Activated naive CD4-positive, alpha-beta T cell (primary cell): Measurements from ENCODE around the gene NKAIN1.
"Not testable (repeated sequence)": the region's sequence is repeated elsewhere in the genome, so short reads cannot be mapped to it uniquely, and the experiment has no call there.

ENCODE experiments used
- DNase-seq, 4 experiments: peaks; one replicate each; lab custom pipeline; 2025; lab: John Stamatoyannopoulos, UW

The NKAIN1 gene

DNA sequence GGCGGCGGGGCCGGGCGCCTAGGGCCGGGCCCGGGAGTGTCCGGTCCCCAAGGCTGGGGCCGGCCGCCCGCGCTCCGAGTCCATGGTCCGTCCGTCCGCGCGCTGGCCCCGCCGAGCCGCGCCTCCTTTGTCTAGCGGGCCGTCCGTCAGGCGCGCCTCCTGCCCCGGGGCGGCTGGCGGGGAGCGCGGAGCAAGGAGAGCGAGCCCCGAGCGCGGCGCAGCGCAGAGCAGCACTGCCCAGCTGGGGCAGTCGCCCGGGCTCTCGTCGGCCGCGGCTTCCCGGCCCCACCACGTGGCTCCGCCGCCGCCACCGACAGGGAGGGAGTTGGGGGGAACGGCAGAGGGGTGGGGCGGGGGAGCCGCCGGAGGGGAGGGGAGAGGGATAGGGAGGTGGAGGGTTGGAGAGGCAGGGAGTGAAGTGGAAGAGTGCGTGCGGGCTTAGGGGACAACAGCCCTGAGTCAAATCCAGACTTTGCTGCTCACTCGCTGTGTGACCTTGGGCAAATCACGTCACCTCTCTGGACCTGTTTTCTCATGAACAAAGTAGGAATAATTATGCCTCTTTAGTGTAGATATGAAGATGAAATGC lies at the start of gene NKAIN1:
NKAIN1 (minus strand) TSS at position 235 of the 589 bp plus-strand sequence. CDS start 340 bp downstream, outside the sequence.
- no peak for DNase-seq

DNA sequence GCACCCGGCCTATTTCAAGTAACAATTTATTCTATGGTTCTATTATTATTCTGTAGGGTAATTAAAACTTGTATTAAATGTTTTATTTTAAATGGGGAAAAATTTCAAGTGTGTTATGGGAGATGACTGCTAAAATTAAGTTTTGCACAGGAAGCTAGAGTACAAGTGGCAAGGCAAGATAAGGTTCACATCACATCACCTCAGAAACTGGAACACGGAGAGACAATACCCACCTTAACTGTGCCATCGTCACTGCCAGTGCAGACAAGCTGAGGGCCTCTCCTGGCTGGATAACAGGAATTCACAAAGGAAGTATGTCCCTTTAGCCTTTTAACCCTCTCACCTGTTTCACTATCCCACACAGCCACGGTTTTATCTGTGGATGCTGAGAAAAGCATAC lies 49.3 kb upstream of the NKAIN1 start:
- DNase-seq = no peak

- not testable (repeated sequence) for DNase-seq
Observed at GRCh38 chr1:31287791-31288190, 48.1 kb upstream of the NKAIN1 start.

DNA sequence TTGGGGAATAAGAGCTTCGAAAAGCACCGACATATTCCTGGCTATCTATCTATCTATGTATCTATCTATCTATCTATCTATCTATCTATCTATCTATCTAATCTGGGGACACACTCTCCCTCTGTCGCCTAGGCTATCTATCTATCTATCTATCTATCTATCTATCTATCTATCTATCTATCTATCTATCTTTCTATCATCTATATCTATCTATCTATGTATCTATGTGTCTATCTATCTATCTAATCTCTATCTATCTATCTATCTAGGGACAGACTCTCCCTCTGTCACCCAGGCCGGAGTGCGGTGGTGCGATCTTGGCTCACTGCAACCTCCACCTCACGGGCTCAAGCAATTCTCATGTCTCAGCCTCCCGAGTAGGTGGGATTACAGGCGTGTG lies 42.7 kb upstream of the NKAIN1 start:
- not testable (repeated sequence) for DNase-seq

DNA sequence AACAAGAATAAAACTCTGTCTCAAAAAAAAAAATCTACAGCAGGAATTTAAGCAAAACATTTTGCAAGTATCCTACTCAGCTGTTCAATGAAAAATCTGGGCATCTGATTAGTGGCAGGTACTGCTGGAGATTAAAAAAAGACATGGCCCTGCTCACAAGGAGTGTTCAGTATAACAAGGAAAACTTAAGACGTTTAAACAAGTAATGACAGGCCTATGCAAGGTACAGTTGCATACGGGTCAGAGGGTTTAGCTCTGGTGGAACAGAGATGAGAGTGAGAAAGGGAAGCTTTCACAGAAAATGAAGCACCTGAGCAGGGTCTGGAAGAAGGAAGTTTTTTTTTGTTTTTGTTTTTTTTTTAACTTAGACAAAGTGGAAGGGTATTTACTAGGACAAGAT lies 33.9 kb upstream of the NKAIN1 start:
- no peak for DNase-seq

- DNase-seq = no peak
Observed at GRCh38 chr1:31272369-31272768, 32.7 kb upstream of the NKAIN1 start.

GRCh38 chr1:31266547-31266946 lies 26.9 kb upstream of the NKAIN1 start:
- no peak for DNase-seq

DNA sequence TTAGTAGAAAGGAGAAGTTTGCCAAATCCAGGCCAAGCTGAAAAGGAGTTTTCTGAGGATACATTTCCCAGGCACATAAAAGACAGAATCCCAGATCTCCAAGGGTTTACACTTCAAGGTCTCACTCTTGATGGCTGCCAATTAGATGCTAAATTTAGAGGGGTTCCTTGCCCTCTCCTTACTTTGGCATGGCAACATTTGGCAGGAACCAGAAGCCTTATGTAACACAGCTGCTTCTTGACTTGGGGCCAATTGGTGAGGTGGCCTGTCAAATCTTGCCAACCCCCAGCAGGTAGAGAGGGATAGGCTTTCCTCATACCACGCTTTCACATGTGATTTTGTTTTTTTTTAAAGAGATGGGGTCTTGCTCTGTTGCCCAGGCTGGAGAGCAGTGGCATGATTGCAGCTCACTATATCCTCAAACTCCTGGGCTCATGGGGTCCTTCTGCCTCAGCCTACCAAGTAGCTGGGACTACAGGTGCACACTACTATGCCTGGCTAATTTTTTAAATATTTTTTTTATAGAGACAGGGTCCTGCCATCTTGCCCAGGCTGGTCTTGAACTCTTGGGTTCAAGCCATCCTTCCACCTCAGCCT lies 25.2 kb upstream of the NKAIN1 start:
- DNase-seq = no peak

GRCh38 chr1:31263408-31263807 lies 23.7 kb upstream of the NKAIN1 start:
- no peak for DNase-seq

GRCh38 chr1:31262393-31262792 lies 22.7 kb upstream of the NKAIN1 start:
- DNase-seq = not testable (repeated sequence)

DNA sequence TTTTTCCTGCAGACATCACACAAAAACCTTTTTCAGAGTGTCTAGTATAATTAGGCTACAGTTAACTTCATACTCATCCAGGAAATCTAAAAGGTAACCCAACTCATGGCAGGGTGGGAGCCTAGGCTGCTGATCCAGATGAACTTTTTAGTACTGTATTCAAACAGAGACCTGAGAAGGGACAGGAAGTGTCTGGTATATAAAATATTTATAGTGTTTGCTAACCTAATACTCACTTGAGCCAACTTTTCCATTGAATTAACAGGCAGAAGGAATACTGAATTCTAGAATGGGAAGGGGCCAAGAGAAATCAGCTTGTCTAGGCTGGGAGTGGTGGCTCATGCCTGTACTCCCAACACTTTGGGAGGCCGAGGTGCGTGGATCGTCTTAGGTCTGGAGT lies 22.2 kb upstream of the NKAIN1 start:
- no peak for DNase-seq

- DNase-seq = no peak
Observed at GRCh38 chr1:31259746-31260145, 20.1 kb upstream of the NKAIN1 start.

DNA sequence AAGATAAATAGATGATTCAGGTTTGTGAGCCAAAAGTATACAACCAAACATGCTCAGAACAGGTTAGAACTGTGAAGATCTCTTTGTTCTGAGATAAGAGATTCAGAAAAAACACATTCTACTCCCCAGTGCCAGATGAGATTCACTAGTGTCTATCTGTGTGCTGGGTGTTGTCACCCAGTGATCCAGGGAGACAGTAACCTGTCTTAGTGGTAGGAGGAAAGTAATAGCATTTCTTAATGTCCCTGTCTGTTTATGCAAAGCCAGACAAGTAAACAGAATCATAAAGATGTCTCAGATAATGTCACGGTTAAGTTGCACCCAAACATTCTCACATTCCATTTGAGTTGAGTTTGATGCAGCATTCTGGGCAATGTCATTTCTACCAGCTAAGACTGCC lies 18.9 kb upstream of the NKAIN1 start:
- DNase-seq = no peak

DNA sequence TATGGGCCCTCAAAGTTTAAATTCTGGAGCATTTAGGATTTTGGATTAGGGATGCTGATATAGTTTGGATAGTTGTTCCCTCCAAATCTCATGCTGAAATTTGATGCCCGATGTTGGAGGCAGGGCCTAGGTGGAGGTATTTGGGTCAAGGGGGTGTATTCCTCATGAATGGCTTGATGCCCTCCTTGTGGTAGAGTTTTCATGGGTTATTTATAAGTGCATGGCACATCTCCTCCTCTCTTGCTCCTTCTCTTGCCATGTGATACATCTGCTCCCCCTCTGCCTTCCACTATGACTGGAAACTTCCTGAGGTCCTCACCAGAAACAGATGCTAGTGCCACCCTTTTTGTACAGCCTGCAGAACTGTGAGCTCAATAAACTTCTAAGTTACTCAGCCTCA lies 17.5 kb upstream of the NKAIN1 start:
- no peak for DNase-seq

DNA sequence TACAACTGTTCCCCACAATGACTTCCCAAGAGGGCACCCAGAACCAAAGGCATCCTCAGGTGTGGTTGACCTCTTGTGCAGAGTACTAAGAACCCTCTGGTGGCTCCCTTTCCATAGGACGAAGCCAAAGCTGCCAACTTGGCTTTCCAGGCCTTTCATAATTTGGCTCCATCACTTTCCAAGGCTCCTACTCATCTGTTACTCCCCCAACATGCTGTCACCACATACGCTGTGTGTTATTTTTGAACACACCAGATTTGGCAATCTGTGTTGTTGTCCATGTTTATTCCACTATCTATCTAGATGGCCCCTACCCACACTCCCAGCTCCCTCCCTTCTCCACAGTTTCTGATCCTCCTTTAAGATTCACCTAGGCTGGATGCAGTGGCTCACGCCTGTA lies 10.2 kb upstream of the NKAIN1 start:
- no peak for DNase-seq

- no peak for DNase-seq
Observed at GRCh38 chr1:31248276-31248675, 8.6 kb upstream of the NKAIN1 start.

GRCh38 chr1:31244326-31244725 lies 4.6 kb upstream of the NKAIN1 start:
- DNase-seq = no peak

GRCh38 chr1:31243501-31244286 lies 4.0 kb upstream of the NKAIN1 start:
- DNase-seq = no peak

DNA sequence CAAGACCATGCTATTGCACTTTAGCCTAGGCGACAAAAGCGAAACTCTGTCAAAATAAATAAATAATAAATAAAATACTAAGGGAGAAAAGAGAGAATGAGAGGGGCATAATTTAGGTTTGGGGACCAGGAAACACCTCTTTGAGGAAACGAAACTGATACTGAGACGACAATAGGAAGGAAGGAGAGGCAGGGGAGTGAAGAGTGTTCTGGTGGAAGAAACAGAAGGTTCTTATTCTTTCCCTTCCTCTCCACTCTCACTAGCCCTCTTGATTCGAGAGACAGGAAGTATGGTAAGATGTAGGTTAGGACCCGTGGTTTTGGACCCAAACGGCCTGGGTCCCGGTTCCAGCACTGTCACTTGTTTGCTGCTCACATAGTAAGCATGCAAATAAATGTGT lies 1.6 kb upstream of the NKAIN1 start:
- no peak for DNase-seq

DNA sequence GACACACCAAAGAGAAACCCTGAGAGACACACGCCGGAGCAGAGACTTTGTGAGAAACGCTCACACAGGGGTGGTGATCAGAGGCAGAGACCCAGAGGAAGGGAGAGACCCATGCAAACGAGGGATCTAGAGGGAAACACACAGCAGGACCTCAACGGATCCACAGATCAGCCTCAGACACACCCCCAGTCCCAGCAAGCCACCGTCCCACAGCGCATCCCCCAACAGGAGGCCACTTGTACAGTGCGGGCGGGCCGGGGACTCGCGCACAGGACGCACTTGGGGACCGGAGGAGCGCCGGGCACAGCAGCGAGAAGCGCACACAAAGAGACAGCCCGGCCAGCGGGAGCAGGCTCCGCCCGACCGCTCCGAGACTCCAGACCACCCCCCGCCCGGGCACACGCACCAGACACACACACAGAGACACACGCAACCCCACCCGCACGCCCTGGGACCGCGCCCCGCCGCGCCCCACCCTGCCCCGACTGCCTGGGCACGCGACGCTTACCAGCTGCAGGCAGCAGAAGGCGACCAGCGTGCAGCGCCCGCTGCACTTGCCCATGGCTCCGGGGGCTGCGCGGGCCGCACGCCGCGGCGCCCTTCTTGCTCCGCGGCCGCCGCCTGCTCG lies 587 bp downstream of the NKAIN1 start:
- no peak for DNase-seq

GRCh38 chr1:31238612-31238985 lies 1.1 kb downstream of the NKAIN1 start:
- no peak for DNase-seq

GRCh38 chr1:31234870-31235269 lies 4.8 kb downstream of the NKAIN1 start:
- DNase-seq = no peak

DNA sequence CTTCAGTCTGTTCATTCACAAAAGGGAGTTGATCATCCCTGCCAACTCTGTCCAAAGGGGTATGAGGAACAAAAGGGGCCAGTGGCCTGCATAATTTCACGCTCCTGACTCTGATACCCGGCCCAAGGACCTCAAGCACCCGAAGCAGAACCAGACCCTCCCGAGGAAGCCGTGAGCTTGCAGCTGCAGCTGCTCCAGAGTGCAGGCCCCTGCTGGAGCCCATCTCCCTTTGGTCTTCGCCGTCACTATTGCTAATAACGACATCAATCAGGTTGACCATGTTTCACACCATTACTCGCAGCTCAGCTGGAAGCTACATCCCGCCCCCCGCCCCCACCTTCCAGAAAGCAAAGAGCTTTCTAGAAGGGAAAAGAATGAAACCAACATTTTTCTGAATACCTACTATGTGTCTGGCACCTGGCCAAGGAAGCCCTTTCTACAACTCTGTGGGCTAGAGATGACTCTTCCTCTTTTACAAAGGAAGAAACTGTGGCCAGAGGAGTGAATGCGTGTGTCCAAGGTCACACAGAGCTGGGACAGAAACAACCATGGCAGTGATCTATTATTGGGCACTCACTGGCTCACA lies 5.5 kb downstream of the NKAIN1 start:
- no peak for DNase-seq
